H1 (cell line): ENCODE measurements around the gene PDZD2.

Experiments
- CTCF ChIP-seq, 3 experiments: IDR thresholded peaks; 1 replicate in 2 of 3; 2 replicates in 1 of 3; pipeline versions ENCODE4 v1.5.1 to v1.6.1; 2011; ENCODE audit warnings: low read length in 3 of 3, mild to moderate bottlenecking in 3 of 3, inconsistent platforms in 2 of 3, low read depth in 1 of 3, moderate library complexity in 1 of 3; ENCODE audit not compliant: insufficient read depth in 1 of 3; ENCODE audit errors: control extremely low read depth in 1 of 3
- KDM5A ChIP-seq: fragments of 200-600 bp; IDR thresholded peaks from 2 replicates; pipeline ENCODE4 v1.7.1; 2012; ENCODE audit warnings: mild to moderate bottlenecking, low read length, inconsistent platforms, mixed read lengths

DNA sequence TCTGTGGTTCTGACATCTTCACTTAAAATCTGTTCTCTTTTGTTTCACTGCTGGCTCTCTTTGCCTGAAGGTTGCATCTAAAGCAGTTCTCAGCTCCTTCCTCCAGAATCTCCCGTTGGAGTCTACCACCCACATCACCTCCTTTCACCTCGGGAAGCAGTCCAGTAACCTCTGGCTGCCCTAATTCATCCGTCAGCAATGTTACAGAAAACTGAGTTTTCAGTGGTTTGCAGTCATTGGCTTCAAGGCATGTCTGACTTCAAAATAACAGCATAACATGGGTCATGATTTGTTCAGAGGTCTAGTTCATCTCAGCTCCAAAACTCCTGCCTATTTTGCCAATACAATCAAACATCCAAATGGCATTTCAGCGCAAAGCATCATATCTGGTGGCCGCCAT, 427.5 kb downstream of the PDZD2 start:
- TF ChIP-seq KDM5A (no peak), CTCF (IDR thresholded peaks at IDR 0.05; ENCODE audit: control extremely low read depth in 1 of 3, insufficient read depth in 1 of 3, low read depth in 1 of 3, low read length in 3 of 3) (no peak)
